B cell (primary cell): ENCODE results near the gene CD38. TPM values are rescaled to one million over a fixed set of nuclear protein-coding genes. Genes with fewer than 3 reads are reported as not detected.

Experiments used
- ATAC-seq: fragments of 200-7000 bp; cut with Tn5 transposase; one replicate; pipeline ENCODE4 v1.10.0; 2021; ENCODE audit warnings: low read depth, mild to moderate bottlenecking, moderate number of reproducible peaks, moderate library complexity
- CTCF ChIA-PET: fragments of 350-600 bp; sonication (Branson Sonifier 250); formaldehyde crosslinking; loops from one replicate; lab custom pipeline; 2021; ENCODE audit warnings: antibody characterized with exemption, inconsistent platforms; lab: Charles Lee
- POLR2A ChIA-PET: fragments of 350-600 bp; sonication (Branson Sonifier 250); formaldehyde crosslinking; loops from one replicate; lab custom pipeline; 2021; ENCODE audit warnings: antibody characterized with exemption; lab: Charles Lee
- DNase-seq: peaks from one replicate; pipeline ENCODE4 v3.0.0; 2013
- H2AFZ ChIP-seq: 2 replicates; pipeline ENCODE4 v1.6.1; 2012; ENCODE audit warnings: mild to moderate bottlenecking, low read depth, low read length; ENCODE audit not compliant: insufficient read depth, poor library complexity, severe bottlenecking
- H3K27ac ChIP-seq, 2 donors: 1 replicate in 1 of 2; 2 replicates in 1 of 2; pipeline ENCODE4 v1.5.1; 2012 to 2013; ENCODE audit warnings: low read length in 2 of 2, mild to moderate bottlenecking in 2 of 2, moderate library complexity in 1 of 2
- H3K27me3 ChIP-seq, 4 experiments: fragments of 200-600 bp in 1 of 4; sonication (generic) in 1 of 4; replicated peaks in 1 of 4; 1 replicate in 2 of 4; 2 replicates in 2 of 4; pipeline versions ENCODE4 v1.6.1 to v1.7.0; 2013 to 2016; ENCODE audit warnings: low read length in 3 of 4, mild to moderate bottlenecking in 2 of 4, mixed read lengths in 1 of 4, moderate library complexity in 1 of 4; ENCODE audit not compliant: insufficient read depth in 4 of 4, control insufficient read depth in 3 of 4; ENCODE audit errors: control extremely low read depth in 1 of 4
- H3K36me3 ChIP-seq, 2 experiments: replicated peaks in 1 of 2; 1 replicate in 1 of 2; 2 replicates in 1 of 2; pipeline versions ENCODE4 v1.6.1 to v1.7.1; 2013; ENCODE audit warnings: low read length in 1 of 2; ENCODE audit not compliant: insufficient read depth in 2 of 2, control insufficient read depth in 1 of 2; ENCODE audit errors: control extremely low read depth in 1 of 2, extremely low read depth in 1 of 2
- H3K4me1 ChIP-seq, 2 donors: fragments of 200-600 bp in 1 of 2; sonication (generic) in 1 of 2; 1 replicate in 1 of 2; 2 replicates in 1 of 2; pipeline versions ENCODE4 v1.5.1 to v1.6.1; 2013 to 2017; ENCODE audit warnings: low read length in 2 of 2; ENCODE audit not compliant: control insufficient read depth in 2 of 2, insufficient read depth in 2 of 2
- H3K4me2 ChIP-seq: replicated peaks from 2 replicates; pipeline ENCODE3; 2012; ENCODE audit warnings: mild to moderate bottlenecking, low read depth, low read length; ENCODE audit not compliant: poor library complexity, severe bottlenecking
- H3K4me3 ChIP-seq, 5 experiments: fragments of 200-600 bp in 1 of 5; sonication (generic) in 1 of 5; 1 replicate in 3 of 5; 2 replicates in 2 of 5; pipeline versions ENCODE4 v1.5.1 to v1.7.0; 2011 to 2016; ENCODE audit warnings: low read length in 4 of 5, mild to moderate bottlenecking in 4 of 5, low read depth in 2 of 5, control low read depth in 1 of 5, moderate library complexity in 1 of 5; ENCODE audit not compliant: insufficient read depth in 1 of 5; ENCODE audit errors: control extremely low read depth in 1 of 5, extremely low read depth in 1 of 5
- H3K79me2 ChIP-seq: fragments of 200-600 bp; sonication (generic); one replicate; pipeline ENCODE4 v1.6.0; 2016; ENCODE audit warnings: low read length; ENCODE audit not compliant: control insufficient read depth, insufficient read depth
- H3K9ac ChIP-seq: fragments of 200-600 bp; sonication (generic); 2 replicates; pipeline ENCODE4 v1.6.1; 2017; ENCODE audit warnings: mild to moderate bottlenecking, low read length, moderate library complexity
- H3K9me3 ChIP-seq, 3 donors: one replicate each; pipeline versions ENCODE4 v1.6.1 to v1.7.1; 2013; ENCODE audit warnings: low read length in 2 of 3; ENCODE audit not compliant: control insufficient read depth in 2 of 3, insufficient read depth in 1 of 3; ENCODE audit errors: control extremely low read depth in 1 of 3
- H4K20me1 ChIP-seq: 2 replicates; pipeline ENCODE4 v1.6.0; 2012; ENCODE audit warnings: mild to moderate bottlenecking, low read length; ENCODE audit not compliant: insufficient read depth, control insufficient read depth, poor library complexity, severe bottlenecking
- H3K27ac Mint-ChIP-seq: one replicate; pipeline ENCODE4 v1.8.0; 2021; ENCODE audit warnings: mixed read lengths
- H3K27me3 Mint-ChIP-seq: one replicate; pipeline ENCODE4 v1.8.0; 2021; ENCODE audit warnings: mixed read lengths
- H3K4me1 Mint-ChIP-seq: one replicate; pipeline ENCODE4 v1.8.0; 2021; ENCODE audit warnings: mixed read lengths
- H3K4me3 Mint-ChIP-seq: one replicate; pipeline ENCODE4 v1.8.0; 2021; ENCODE audit warnings: mixed read lengths
- H3K9me3 Mint-ChIP-seq: one replicate; pipeline ENCODE4 v1.8.0; 2022; ENCODE audit warnings: mixed read lengths; ENCODE audit not compliant: insufficient read depth
- CTCF ChIP-seq: fragments of 200-600 bp; IDR thresholded peaks from one replicate; pipeline ENCODE4 v1.8.0; 2022; ENCODE audit warnings: antibody characterized with exemption, mild to moderate bottlenecking
- EZH2 ChIP-seq: IDR thresholded peaks from 2 replicates; pipeline ENCODE4 v1.6.1; 2012; ENCODE audit warnings: borderline replicate concordance, low read depth, mild to moderate bottlenecking, moderate library complexity, low read length; ENCODE audit not compliant: insufficient read depth, poor library complexity, severe bottlenecking
- WGBS: methylation state at CpG from one replicate; pipeline ENCODE4 v1.1.5; 2013; ENCODE audit warnings: missing lambda C conversion rate; ENCODE audit not compliant: insufficient coverage; 5-methylcytosine and 5-hydroxymethylcytosine counted together
- intact Hi-C: fragments of 100-400 bp; cut with micrococcal nuclease; formaldehyde crosslinking; loops from one replicate; pipeline ENCODE4 v1.10.0; 2022
- polyA plus RNA-seq: library from polyadenylated mRNA; depleted of rRNA; stranded (reverse); fragments of >200 nt; gene quantifications from 2 replicates; pipeline ENCODE4 v1.2.3, GENCODE V29; 2012
- total RNA-seq, 2 donors: library from RNA; stranded (reverse); fragments of 120-200 nt in 1 of 2; gene quantifications; 1 replicate in 1 of 2; 2 replicates in 1 of 2; pipeline versions ENCODE4 v1.2.3 to v1.2.4, GENCODE V29; 2013 to 2022

Gene CD38
- total and polyA plus RNA-seq, 2 donors (not counting 1 experiment from before 2014, with no cell fraction given): 10.1 to 12.9 TPM

GRCh38 chr4:15864651-15865566, 86.8 kb downstream of the CD38 start:
- no peak overlapping the region for H3K4me3 Mint-ChIP-seq
- no peak overlapping the region for H3K27ac ChIP-seq
- H3K27me3 Mint-ChIP-seq: no peaks in the 10 kb centered on the region
- no peaks in the 10 kb centered on the region for H3K27me3 ChIP-seq
- no peak overlapping the region for H2AFZ ChIP-seq
- no CpG with 5 or more reads among the region's 2 CpGs for WGBS
- no peak overlapping the region for H3K4me3 ChIP-seq
- no peak for TF ChIP-seq EZH2
- no peak for TF ChIP-seq CTCF
- H3K27ac Mint-ChIP-seq: no peak overlapping the region
- no peak for ATAC-seq
- no peaks in the 10 kb centered on the region for H3K36me3 ChIP-seq
- no peaks in the 10 kb centered on the region for H3K4me1 ChIP-seq
- intact Hi-C loops: no loop called here
- H3K4me2 ChIP-seq: no peak overlapping the region
- H3K9me3 Mint-ChIP-seq: no peaks in the 10 kb centered on the region
- H3K9ac ChIP-seq: no peak overlapping the region
- ChIA-PET POLR2A (no interaction called here), CTCF (no interaction called here)
- DNase-seq: no peak
- H3K4me1 Mint-ChIP-seq: peaks cover 4% of the 10 kb centered on the region
- H4K20me1 ChIP-seq: no peaks in the 10 kb centered on the region
- peaks cover 0 to 1% (median 0%) of the 10 kb centered on the region in 3 donors for H3K9me3 ChIP-seq
- no peaks in the 10 kb centered on the region for H3K79me2 ChIP-seq

GRCh38 chr4:15868111-15868510, 90.0 kb downstream of the CD38 start:
- Histone ChIP-seq H3K4me2 (no peak overlapping the region), H2AFZ (no peak overlapping the region), H3K36me3 (no peaks in the 10 kb centered on the region), H3K9ac (no peak overlapping the region), H3K4me1 (no peaks in the 10 kb centered on the region), H3K27ac (no peak overlapping the region), H4K20me1 (no peaks in the 10 kb centered on the region), H3K79me2 (no peaks in the 10 kb centered on the region), H3K27me3 (no peaks in the 10 kb centered on the region), H3K4me3 (no peak overlapping the region), H3K9me3 (no peaks in the 10 kb centered on the region)
- intact Hi-C loops: no loop called here
- H3K27ac Mint-ChIP-seq: no peak overlapping the region
- WGBS: no CpG with 5 or more reads among the region's 3 CpGs
- DNase-seq (no peak), ATAC-seq (no peak)
- ChIA-PET CTCF (no interaction called here), POLR2A (no interaction called here)
- no peaks in the 10 kb centered on the region for H3K4me1 Mint-ChIP-seq
- TF ChIP-seq CTCF (no peak), EZH2 (no peak)
- no peaks in the 10 kb centered on the region for H3K9me3 Mint-ChIP-seq
- no peak overlapping the region for H3K4me3 Mint-ChIP-seq
- H3K27me3 Mint-ChIP-seq: no peaks in the 10 kb centered on the region
